ENCODE results near the gene CRELD2.

Gene CRELD2

DNA sequence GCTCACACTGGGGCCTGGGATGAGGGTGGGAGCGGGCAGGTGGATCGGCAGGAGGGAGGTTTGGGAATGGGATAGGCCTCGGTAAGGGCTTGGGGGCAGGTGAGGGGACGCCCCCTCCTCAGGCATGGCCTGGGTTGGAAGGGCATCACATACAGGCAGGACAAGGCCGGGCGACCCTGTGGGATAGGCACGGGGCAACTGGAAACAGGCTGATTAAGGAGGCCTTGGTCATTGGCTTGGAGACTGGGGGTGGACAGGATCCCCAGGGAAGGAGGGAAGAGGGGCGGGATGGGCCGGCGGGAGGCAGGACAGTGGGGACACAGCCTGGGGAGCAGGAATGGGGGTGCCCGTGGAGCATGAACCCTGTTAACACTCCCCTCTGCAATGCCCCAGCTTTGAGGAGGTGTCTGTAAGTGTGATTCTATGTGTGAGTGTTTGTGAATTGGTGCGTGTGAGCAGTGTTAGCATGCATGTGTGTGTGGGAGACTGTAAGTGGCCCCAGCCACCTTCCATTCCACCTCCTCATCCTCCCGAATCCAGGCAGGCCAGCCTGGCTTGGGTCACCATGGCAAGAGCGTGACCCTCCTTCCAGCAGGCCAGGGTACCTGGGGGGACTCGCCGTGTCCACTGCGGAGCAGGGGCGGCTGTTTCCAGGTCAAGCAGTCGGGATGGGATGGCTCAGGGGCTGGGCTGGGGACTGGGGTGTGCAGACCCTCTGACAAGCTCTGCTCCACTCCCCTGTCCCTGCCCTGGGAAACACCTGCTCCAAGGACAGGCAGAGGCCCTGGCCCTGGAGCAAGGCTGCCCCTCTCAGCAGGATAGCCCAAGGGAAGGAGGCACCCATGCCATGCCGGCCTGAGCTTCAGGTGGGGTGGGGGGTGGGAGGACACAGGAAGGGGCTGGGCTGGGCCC lies 38.7 kb downstream of the CRELD2 start:
- no peak for DNase-seq

DNA sequence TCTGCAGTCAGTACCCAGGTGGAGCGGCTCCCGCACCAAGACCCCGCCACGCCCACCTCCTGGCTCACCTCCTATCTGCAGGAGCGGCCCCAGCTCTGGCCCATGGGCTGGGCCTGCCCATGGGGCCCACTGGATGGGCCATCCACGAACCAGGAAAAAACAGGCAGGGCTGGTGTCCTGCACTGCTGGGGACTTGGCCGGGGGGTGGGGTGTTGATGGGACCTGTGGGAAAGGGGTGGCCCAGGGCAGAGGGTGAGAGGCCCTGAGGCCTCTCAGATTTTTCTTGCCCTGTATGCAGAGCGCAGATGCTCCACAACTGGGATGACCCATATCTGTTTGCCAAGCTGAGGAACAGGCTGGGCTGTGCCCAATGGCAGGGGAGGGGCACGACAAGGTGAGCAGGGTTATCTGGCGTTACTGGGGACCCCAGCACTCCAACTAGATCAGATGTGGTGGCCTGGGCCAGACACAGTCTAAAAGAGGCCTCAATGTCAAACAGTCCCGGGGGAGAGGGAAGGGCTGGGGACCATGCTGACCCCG lies 39.5 kb downstream of the CRELD2 start:
- DNase-seq: no peak

DNA sequence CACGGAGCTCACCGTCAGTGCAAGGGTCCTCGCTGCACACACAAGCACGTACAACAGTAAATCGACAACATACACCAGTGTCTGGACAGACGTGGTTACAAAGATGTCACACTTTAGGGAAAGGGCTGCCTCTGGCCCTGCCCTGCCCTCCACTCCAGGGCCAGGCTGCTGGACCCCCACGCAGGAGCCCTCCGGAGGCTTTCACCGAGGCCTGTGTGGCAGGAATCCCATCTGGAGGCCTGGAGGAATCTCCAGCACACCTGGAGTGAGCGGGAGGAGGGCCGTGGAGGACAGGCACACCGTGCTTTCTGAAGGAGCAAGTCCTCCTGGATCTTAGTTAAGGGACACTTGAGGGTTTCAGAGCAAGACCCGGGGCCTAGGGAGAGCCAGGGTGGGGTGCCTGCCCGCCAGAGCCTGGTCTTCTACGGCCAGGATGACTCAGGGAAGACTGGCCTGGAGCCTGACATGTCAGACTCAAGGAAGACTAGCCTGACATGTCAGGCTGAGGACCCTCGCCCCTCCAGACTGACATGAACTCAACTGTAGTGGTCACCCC lies 40.0 kb downstream of the CRELD2 start:
- DNase-seq: no peak

DNA sequence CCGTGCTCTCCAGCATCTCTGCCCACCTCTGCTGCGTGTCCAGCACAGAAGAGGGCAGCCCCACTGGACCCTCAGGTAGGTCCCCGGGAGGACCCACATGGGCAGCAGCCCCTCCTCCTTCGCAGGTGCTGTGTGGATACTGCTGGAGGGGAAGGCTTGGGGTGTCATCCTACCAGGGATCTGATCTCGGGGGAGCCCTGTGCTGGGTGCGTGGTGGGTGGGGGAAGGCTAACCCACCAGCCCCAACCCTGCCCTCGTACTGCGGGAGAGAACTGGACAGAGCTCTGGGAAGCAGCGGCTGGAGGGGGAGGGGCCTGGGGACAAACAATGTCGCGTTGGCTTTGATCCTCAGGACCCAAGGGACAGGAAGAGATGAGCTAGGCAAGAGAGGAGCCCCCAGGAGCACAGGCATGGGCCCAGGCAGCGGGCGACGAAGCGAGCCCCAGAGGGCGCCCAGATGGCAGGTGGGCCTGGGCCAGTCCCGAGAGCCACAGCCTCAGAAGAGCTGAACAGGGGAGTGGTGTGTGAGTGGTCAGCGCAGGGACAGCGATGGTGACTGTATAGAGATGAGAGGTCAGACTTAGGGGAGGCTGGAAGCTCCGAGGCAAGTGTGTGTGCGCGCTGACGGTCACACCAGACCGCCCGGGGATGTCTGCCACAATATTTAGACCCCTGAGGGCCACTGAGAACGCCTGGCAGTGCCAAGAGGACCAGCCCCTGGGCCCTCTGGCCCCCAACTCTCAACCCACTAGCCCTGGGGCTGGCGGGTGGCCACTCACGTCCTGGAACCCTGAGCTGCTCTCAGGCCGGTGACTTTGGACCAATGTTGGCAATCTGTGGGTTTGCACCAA lies 40.7 kb downstream of the CRELD2 start:
- DNase-seq: no peak

DNA sequence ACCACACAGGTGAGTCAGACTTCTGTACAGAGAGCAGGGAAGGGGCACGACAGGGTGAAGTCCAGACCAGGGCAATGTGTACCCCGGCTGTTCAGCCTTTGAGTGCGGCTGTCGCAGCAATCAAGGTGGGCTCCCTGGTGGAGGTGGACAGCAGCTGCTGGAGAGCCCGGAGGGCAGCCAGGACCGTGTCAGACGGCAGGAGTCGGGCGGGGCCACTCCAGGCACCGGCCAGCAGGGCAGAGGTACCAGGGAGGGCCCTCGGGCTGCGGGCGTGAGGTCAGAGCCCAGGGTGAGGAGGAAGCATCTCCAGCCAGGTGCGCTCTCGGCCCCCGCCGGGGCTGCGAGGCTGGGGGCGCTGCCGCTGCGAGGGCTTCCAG lies 41.3 kb downstream of the CRELD2 start:
- DNase-seq: no peak

DNA sequence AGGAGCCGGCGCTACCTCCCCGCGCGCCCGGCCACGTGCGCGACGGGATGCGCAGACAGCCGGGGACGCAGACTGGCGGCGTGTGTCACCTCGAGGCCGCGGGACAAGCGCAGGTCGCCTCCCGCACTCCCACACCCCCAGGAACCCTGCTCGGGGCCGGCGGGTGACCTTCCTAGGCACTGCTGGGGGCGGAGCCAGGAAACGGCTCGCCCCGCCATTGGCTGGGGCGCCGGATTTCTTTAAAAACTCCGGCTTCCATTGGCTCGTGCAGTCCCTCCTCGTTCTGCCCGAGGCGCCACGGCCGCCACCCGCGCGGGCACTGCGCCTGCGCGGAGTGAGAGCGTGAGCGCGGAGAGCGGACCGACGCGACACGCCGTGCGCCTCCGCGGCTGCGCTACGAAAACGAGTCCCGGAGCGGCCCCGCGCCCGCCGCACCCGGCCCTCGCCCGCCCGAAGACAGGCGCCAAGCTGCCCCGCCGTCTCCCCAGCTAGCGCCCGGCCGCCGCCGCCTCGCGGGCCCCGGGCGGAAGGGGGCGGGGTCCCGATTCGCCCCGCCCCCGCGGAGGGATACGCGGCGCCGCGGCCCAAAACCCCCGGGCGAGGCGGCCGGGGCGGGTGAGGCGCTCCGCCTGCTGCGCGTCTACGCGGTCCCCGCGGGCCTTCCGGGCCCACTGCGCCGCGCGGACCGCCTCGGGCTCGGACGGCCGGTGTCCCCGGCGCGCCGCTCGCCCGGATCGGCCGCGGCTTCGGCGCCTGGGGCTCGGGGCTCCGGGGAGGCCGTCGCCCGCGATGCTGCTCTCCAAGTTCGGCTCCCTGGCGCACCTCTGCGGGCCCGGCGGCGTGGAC lies 41.9 kb downstream of the CRELD2 start, which contains the start of gene PIM3:
TSS of gene PIM3 (plus strand) at position 614 of the 846 bp plus-strand sequence. CDS start at position 790, 176 bp downstream.
- DNase-seq: peak; percentile 66 to 96 (median 89)

DNA sequence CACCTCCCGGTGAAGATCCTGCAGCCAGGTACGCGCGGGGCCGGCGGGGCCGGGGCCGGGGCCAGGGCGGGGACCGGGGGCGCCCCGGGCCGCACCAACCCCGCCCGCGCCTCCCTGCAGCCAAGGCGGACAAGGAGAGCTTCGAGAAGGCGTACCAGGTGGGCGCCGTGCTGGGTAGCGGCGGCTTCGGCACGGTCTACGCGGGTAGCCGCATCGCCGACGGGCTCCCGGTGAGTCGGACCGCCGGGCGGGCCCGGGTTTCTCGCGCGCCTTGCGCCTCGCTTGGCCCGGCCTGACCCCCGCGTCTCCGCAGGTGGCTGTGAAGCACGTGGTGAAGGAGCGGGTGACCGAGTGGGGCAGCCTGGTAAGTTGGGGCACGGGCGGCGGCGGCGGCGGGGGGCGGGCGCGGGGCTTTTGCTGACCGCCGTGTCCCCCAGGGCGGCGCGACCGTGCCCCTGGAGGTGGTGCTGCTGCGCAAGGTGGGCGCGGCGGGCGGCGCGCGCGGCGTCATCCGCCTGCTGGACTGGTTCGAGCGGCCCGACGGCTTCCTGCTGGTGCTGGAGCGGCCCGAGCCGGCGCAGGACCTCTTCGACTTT lies 42.7 kb downstream of the CRELD2 start:
- peak in 3 of 51 donors; percentile 29 to 50 (median 46) for DNase-seq

DNA sequence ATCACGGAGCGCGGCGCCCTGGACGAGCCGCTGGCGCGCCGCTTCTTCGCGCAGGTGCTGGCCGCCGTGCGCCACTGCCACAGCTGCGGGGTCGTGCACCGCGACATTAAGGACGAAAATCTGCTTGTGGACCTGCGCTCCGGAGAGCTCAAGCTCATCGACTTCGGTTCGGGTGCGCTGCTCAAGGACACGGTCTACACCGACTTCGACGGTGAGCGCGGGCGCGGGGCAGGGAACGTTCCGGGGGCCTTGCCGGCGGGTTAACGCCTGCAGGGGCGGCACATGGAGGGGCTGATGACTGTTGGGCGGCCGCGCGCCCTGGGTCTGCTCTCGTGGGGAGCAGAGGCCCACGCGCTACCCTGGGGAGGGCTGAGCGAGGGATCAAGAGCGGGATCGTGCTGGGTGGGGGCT lies 43.2 kb downstream of the CRELD2 start:
- no peak for DNase-seq

DNA sequence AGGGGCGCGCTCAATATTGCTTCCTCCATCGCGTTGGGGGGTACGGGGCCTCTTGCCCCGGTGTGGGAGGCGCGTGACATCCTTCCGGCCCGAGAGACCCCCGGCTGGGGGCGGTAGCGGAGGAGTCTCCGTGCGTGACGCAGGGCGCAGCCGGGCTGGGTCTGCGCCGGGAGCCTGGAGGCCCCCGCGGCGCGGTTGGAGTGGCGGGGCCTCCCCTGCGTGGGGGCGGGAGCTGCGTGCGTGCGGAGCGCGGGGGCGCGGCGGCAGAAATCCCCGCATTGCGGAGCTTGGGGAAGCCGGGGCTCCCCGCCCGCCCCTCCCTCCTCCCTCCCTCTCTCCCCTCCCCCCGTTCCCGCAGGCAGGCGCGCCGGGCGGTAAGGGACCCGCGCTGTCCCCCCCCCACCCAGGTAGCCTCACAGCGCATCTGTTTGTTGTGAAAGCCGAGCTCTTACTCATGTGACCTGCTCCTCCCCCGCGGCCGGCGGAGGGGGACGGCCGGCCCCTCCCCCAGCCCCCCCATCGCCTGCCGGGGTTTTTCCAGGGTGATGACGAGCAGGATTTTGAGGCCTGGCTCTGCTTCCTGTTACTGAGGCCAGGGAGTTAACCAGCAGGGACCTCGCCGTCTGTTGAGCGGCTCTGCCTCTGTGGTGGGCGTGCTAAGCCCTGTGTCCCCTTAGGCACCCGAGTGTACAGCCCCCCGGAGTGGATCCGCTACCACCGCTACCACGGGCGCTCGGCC lies 43.7 kb downstream of the CRELD2 start:
- DNase-seq: peak in 46 of 51 donors; percentile 32 to 85 (median 63)

DNA sequence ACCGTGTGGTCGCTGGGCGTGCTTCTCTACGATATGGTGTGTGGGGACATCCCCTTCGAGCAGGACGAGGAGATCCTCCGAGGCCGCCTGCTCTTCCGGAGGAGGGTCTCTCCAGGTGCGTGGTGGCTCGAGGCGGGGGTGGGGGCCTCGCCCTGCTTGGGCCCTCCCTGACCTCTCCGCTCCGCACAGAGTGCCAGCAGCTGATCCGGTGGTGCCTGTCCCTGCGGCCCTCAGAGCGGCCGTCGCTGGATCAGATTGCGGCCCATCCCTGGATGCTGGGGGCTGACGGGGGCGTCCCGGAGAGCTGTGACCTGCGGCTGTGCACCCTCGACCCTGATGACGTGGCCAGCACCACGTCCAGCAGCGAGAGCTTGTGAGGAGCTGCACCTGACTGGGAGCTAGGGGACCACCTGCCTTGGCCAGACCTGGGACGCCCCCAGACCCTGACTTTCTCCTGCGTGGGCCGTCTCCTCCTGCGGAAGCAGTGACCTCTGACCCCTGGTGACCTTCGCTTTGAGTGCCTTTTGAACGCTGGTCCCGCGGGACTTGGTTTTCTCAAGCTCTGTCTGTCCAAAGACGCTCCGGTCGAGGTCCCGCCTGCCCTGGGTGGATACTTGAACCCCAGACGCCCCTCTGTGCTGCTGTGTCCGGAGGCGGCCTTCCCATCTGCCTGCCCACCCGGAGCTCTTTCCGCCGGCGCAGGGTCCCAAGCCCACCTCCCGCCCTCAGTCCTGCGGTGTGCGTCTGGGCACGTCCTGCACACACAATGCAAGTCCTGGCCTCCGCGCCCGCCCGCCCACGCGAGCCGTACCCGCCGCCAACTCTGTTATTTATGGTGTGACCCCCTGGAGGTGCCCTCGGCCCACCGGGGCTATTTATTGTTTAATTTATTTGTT lies 44.6 kb downstream of the CRELD2 start:
- DNase-seq: no peak

DNA sequence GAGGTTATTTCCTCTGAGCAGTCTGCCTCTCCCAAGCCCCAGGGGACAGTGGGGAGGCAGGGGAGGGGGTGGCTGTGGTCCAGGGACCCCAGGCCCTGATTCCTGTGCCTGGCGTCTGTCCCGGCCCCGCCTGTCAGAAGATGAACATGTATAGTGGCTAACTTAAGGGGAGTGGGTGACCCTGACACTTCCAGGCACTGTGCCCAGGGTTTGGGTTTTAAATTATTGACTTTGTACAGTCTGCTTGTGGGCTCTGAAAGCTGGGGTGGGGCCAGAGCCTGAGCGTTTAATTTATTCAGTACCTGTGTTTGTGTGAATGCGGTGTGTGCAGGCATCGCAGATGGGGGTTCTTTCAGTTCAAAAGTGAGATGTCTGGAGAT lies 45.2 kb downstream of the CRELD2 start:
- no peak for DNase-seq

DNA sequence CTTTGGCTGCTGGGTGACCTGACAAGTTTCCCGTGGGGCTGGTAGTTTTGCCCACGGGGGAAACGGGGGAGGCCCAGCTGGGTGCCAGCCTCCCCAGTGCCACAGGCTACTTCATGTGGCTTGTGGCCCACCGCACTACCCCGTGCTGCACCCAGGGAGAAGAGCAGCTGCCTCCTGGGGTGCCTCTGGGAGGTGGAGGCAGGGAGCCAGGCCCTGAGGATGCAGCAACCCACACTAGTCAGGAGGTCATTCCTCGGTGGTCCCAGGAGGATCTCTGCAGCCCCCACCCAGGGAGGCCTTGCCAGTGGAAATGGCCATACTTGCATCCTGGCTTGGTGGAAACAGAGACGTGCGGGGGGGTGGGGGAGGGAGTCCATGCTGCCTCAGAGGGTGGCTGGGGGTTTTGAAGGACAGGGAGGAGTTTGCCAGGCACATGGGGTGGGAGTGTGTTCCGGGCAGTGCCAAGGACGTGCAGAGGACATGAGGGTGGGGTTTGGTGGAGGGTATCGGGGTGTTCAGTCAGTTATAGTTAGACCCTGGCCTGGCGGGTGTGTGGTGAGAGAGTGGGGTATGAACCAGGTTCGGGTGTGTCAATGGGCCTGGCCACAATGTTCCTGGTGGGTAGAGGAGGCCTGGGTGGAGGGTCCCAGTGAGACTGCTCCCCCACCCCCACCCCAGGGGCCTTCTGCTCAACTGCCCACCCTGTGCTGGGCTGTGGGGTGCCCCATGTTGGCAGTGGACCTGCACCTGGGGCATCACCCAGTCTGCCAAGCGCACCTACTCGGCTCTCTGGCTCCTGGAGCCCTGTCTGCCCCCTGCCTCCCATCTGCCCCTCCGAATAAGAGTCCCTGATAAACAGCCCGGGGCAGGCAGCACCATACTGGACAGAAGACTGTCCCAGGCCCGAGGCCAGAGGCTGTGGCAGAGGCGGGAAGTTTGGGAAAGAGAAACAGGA lies 46.0 kb downstream of the CRELD2 start:
- DNase-seq: no peak

DNA sequence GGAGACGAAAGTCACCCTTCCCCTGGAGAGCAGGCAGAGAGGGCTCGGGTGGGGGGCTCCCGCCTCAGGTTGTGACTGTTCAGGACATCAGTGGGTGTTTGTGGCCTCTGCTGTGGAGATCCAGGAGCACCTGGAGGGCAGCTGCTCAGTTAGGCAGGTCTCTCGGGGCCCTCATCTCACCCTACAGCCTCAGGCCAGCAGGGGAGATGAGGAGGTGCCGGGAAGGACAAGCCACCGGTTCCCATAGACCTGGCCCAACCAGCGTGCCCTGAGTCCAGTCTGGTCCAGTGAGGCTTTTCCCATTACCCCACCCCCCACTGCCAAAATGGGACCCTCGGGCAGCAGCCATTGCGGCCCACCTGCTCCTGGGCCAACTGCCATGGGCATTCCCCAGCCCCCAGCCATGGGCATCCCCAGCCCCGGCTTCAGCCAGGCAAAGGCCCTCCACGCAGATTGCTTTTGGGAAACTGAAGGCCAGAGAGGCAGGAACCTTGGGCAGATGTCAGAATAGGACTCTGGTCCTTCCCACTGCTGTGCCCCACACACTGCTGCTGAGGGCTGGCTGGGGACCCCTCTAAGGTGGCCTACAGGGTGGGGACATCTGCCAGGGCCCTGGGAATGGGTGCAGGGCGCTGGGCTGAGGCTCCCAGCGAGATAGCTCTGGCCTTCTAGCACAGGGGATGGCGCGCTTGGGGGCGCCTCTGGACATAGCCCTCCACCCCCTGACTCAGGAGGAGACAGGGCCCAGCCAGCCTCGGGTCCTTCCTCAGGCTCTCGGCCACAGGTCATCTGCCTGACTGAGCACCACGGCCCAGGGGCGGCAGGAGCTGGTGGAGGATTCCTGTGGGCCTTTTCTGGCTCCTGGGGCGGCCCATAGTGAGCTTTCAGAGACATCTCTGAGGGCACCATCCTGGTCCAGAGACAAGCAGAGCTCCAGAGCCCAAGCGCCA lies 46.9 kb downstream of the CRELD2 start:
- DNase-seq: no peak

DNA sequence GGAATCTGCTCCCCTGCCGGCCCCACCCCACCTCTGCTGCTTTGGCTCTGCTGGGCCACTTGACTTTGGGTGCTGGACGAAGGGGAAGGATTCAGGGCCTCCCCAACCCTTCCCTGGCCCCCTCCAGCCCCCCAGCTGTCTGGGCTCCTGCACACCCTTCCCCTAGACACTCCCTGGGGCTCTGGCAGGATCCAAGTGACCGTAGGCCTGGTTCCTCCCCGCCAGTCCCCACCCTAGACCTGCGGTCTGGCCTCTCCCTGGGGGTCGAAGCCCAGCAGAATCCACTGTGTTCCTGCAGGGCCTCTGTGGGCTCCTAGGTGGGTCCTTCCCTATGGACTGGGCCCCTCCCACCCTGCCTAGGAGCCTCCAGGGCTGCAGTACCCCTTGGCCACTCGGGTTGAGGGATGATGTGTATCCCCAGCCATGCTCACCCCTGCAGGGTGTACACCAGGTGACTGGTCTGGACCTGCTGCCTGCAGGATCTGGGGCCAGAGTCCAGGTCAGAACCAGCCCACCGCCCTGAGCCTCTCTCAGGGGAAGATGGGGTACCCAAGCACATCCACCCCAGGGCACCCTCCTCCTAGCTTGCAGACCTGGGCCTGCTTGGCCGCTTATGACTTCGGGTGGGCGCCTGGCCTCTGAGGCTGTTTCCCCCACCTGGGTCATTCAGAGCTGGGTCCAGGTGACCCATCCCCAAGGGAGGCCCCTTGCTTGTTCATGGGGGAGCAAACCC lies 47.8 kb downstream of the CRELD2 start:
- DNase-seq: no peak
